ENCODE data around the gene PCDHGB7.
"Not testable (repeated sequence)": the region's sequence is repeated elsewhere in the genome, so short reads cannot be mapped to it uniquely, and the experiment has no call there.

Gene PCDHGB7

DNA sequence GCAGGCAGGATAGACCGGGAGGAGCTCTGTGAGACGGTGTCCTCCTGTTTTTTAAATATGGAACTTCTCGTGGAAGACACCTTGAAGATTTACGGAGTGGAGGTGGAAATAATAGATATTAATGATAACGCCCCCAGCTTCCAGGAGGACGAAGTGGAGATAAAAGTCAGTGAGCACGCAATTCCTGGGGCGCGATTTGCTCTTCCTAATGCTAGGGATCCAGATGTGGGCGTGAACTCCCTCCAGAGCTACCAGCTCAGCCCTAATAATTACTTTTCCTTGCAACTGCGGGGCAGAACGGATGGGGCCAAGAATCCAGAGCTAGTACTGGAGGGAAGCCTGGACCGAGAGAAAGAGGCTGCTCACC, 4.0 kb downstream of the PCDHGB7 start:
- intact Hi-C loops (cut with DNase I), result no loop called here
- no peak for DNase-seq

- DNase-seq, result peak in 2 of 10 donors; percentile 59
- intact Hi-C loops (cut with DNase I), result no loop called here
Measured at GRCh38 chr5:141422742-141423291, 5.3 kb downstream of the PCDHGB7 start.

DNA sequence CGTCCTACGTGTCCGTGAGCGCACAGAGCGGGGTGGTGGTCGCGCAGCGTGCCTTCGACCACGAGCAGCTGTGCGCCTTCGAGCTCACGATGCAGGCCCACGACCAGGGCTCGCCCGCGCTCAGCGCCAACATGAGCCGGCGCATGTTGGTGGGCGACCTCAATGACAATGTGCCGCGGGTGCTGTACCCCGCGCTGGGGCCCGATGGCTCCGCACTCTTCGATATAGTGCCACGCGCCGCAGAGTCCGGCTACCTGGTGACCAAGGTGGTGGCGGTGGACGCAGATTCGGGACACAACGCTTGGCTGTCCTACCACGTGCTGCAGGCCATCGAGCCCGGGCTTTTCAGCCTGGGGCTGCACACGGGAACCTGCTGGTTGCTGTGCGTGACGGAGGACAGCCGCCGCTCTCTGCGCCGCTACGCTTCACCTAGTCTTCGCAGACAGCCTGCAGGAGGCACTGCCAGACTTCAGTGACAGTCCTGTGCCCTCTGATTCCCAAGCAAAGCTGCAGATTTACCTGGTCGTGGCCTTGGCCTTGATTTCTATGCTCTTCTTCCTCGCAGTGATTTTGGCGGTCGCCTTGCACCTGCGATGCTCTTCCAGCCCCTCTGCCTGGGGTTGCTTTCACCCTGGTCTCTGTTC, 10.4 kb downstream of the PCDHGB7 start:
- DNase-seq, result no peak
- intact Hi-C loops (cut with DNase I), result no loop called here

GRCh38 chr5:141430332-141431113, 13.0 kb downstream of the PCDHGB7 start, which contains the start of gene PCDHGA12:
Gene PCDHGA12 (plus strand): TSS chr5:141430507. CDS start chr5:141430760, 253 bp downstream.
- intact Hi-C loops (cut with DNase I), result no loop called here
- peak in 1 of 10 donors; percentile 87 for DNase-seq

DNA sequence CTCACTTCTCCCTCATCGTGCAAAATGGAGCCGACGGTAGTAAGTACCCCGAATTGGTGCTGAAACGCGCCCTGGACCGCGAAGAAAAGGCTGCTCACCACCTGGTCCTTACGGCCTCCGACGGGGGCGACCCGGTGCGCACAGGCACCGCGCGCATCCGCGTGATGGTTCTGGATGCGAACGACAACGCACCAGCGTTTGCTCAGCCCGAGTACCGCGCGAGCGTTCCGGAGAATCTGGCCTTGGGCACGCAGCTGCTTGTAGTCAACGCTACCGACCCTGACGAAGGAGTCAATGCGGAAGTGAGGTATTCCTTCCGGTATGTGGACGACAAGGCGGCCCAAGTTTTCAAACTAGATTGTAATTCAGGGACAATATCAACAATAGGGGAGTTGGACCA, 13.8 kb downstream of the PCDHGB7 start:
- peak in 1 of 10 donors; percentile 82 for DNase-seq
- intact Hi-C loops (cut with DNase I), result no loop called here

GRCh38 chr5:141432308-141432707, 14.8 kb downstream of the PCDHGB7 start:
- intact Hi-C loops (cut with DNase I); DNase-seq: not testable (repeated sequence)

DNA sequence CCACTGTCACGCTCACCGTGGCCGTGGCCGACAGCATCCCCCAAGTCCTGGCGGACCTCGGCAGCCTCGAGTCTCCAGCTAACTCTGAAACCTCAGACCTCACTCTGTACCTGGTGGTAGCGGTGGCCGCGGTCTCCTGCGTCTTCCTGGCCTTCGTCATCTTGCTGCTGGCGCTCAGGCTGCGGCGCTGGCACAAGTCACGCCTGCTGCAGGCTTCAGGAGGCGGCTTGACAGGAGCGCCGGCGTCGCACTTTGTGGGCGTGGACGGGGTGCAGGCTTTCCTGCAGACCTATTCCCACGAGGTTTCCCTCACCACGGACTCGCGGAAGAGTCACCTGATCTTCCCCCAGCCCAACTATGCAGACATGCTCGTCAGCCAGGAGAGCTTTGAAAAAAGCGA, 15.2 kb downstream of the PCDHGB7 start:
- DNase-seq; intact Hi-C loops (cut with DNase I): not testable (repeated sequence)

DNA sequence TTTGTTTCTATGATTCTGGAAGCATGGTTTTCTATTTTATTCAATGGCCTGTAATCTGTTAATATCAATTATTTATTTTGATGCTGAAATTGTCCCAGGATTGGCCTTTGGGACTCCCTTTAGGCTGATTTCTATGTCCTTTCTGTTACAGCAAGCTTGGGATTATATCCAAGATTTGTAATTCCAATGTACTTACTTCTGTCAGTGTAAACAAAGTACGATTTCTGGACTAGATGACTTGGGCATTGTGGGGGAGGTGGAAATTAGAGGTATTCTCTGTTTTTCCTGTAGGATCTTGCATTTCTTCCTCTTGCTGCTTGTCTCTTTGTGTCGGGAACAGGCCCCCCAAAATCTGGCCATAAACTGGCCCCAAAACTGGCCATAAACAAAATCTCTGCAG, 16.5 kb downstream of the PCDHGB7 start:
- intact Hi-C loops (cut with DNase I), result no loop called here
- no peak for DNase-seq

DNA sequence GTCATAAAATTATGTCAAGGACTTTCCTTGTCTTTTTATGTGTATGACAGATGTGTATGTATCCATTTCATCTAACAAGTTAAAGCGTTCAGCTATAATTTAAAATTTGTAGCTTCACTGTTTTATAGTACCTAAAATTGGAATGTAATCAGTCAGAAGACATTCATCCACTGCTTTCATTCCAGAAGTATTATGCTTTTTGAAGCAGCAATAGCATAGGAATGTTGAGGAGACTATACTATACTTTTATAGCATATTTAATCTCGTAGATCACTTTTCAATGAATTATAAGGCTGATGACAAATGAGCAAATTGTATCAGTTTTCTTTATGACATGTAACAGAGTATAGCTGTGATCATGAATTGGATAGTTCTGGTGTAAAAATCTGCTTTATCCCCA, 19.7 kb downstream of the PCDHGB7 start:
- no peak for DNase-seq
- intact Hi-C loops (cut with DNase I), result no loop called here

DNA sequence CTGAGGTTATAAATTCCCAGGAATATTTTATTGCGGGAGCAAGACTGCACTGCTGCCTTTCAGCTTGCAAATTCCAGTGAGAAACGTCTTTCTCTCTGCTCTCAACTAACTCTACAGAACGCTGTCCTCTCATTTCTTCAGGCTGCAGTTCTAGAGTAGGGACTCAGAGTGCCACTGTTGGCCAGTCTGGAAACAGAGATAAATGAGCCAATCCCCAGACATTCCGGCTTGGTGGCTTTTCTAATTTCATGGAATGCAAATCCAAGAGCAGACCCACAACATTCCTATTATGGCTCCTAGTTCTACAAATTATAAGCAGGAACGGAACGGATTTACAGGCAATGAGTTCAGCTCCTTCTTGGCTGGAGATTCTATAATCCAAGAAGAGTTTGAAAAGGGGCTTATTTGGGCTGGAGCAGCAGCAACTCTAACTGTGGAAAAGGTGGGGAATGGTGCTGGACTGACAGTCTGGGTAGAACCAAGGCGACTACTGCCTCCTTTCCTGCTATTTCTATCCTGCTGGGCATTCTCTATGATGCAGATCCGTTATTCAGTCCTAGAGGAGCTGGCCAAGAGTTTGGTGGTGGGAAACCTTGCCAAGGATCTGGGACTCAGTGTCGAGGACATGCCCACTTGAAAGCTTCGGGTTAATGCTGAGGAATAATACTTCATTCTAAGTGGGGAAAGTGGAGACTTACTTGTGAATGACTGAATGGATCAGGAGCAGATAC, 22.1 kb downstream of the PCDHGB7 start:
- no peak for DNase-seq
- intact Hi-C loops (cut with DNase I), result no loop called here

DNA sequence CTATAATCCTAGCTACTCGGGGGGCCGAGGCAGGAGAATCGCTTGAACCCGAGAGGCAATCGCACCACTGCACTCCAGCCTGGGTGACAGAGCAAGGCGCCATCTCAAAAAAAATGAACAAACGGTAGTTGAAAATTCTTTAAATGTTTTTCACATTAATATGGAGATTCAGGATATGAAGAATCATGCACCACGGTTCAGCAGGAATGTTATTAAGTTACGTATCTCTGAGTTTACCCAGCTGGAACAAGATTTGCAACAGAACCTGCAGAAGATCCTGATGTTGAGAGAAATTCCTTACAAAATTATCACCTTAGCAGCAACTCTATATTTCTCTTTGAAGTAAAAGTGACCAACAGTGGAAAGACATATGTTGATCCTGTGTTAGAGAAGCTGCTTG, 22.9 kb downstream of the PCDHGB7 start:
- DNase-seq, result no peak

DNA sequence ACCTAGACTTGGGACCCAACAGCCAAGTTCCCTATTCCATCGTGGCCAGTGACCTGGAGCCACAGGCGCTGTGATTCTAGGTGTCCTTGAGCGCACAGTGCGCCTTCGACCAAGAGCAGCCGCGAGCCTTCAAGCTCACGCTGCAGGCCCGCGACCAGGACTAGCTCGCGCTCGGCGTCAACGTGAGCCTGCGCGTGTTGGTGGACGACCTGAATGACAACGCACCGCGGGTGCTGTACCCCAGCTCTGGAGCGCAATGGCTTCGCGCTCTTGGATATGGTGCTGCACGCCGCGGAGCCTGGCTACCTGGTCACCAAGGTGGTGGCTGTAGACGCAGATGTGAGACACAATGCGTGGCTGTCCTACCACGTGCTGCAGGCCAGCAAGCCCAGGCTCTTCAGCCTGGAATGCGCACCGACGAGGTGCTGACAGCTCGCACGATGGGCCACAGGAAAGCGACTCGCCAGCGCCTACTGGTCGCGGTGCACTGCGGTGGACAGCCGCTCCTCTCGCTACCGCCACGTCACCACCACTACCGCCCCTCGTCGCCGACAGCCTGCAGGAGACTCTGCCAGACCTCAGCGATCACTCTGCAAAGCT, 24.2 kb downstream of the PCDHGB7 start:
- DNase-seq, result peak in 1 of 10 donors; percentile 80
- intact Hi-C loops (cut with DNase I), result no loop called here

More for the DNA sequence above, 22.9 kb downstream of the PCDHGB7 start:
- intact Hi-C loops (cut with DNase I), result no loop called here

DNA sequence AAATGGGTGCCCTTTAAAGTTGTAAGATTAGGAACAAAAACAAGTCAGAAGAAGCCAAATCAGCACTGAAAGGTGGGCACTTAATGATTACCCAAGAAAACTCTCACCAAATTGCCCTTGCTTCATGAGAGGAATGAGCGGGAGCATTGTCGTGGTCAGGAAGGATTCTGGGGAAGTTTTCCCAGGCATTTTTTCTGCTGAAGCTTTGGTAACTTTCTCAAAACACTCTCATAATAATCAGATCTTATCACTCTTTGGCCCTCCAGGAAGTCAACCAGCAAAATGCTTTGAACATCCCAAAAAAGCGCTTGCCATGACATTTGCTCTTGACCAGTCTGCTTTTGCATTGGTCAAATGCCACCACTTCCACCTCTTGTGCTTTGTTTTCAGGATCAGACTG, 47.9 kb downstream of the PCDHGB7 start:
- intact Hi-C loops (cut with DNase I), result no loop called here
- DNase-seq, result no peak

Measured in posterior cingulate gyrus (tissue), 11 donors.